ENCODE results near the gene SSR1.
"Not testable (repeated sequence)": the region's sequence is repeated elsewhere in the genome, so short reads cannot be mapped to it uniquely, and the experiment has no call there.

Gene SSR1

GRCh38 chr6:7316658-7317533 lies 3.9 kb upstream of the SSR1 start:
- no peak for DNase-seq

GRCh38 chr6:7315948-7316365 lies 3.0 kb upstream of the SSR1 start:
- DNase-seq, result no peak

- DNase-seq, result not testable (repeated sequence)
These were observed 2.3 kb upstream of the SSR1 start for GRCh38 chr6:7315087-7315947.

- no peak for DNase-seq
These were observed 1.4 kb upstream of the SSR1 start for GRCh38 chr6:7314414-7314813.

- DNase-seq, result no peak
These were observed 636 bp upstream of the SSR1 start for GRCh38 chr6:7313505-7314165.

GRCh38 chr6:7311917-7312615 lies 933 bp downstream of the SSR1 start:
- DNase-seq, result no peak

- DNase-seq, result no peak
These were observed 1.8 kb downstream of the SSR1 start for GRCh38 chr6:7311176-7311575.

- no peak for DNase-seq
These were observed 3.9 kb downstream of the SSR1 start for GRCh38 chr6:7309050-7309449.

GRCh38 chr6:7307533-7307932 lies 5.5 kb downstream of the SSR1 start:
- no peak for DNase-seq

- DNase-seq, result no peak
These were observed 8.2 kb downstream of the SSR1 start for GRCh38 chr6:7304821-7305220.

GRCh38 chr6:7301702-7302101 lies 11.3 kb downstream of the SSR1 start:
- no peak for DNase-seq

GRCh38 chr6:7300926-7301325 lies 12.1 kb downstream of the SSR1 start:
- DNase-seq, result no peak

GRCh38 chr6:7298113-7298512 lies 14.9 kb downstream of the SSR1 start:
- no peak for DNase-seq

- no peak for DNase-seq
These were observed 16.4 kb downstream of the SSR1 start for GRCh38 chr6:7296602-7297001.

- no peak for DNase-seq
These were observed 17.1 kb downstream of the SSR1 start for GRCh38 chr6:7295916-7296315.

- no peak for DNase-seq
These were observed 20.3 kb downstream of the SSR1 start for GRCh38 chr6:7292596-7293255.

GRCh38 chr6:7290079-7290478 lies 22.9 kb downstream of the SSR1 start:
- DNase-seq, result no peak

- no peak for DNase-seq
These were observed 27.6 kb downstream of the SSR1 start for GRCh38 chr6:7285416-7285815.

GRCh38 chr6:7283676-7284075 lies 29.3 kb downstream of the SSR1 start:
- DNase-seq, result no peak

- DNase-seq, result no peak
These were observed 30.7 kb downstream of the SSR1 start for GRCh38 chr6:7282097-7282906.

GRCh38 chr6:7276199-7276524 lies 36.8 kb downstream of the SSR1 start:
- no peak for DNase-seq

Data from cortex of kidney (tissue), 1 donor.